Ascending aorta (tissue), 2 donors: ENCODE results near the gene MDFIC2. TPM values are rescaled to one million over a fixed set of nuclear protein-coding genes. Genes with fewer than 3 reads are reported as not detected.

Experiments
- DNase-seq, 2 donors: peaks; one replicate each; pipeline ENCODE4 v3.0.0-alpha.2; 2019; ENCODE audit warnings: low spot score in 2 of 2
- H3K27ac ChIP-seq, 2 donors: fragments of 200-600 bp; sonication (generic); one replicate each; pipeline ENCODE4 v1.5.1; 2016 to 2017; ENCODE audit warnings: mild to moderate bottlenecking in 1 of 2
- H3K27me3 ChIP-seq: fragments of 200-600 bp; sonication (generic); one replicate; pipeline ENCODE4 v1.5.1; 2017
- H3K36me3 ChIP-seq, 2 donors: fragments of 200-600 bp; sonication (generic); one replicate each; pipeline ENCODE4 v1.5.1; 2016
- H3K4me1 ChIP-seq, 2 donors: fragments of 200-600 bp; sonication (generic); one replicate each; pipeline ENCODE4 v1.5.1; 2016 to 2017; ENCODE audit warnings: mild to moderate bottlenecking in 1 of 2
- H3K4me3 ChIP-seq, 2 donors: fragments of 200-600 bp; sonication (generic); one replicate each; pipeline ENCODE4 v1.5.1; 2016 to 2017; ENCODE audit warnings: mild to moderate bottlenecking in 1 of 2
- H3K9me3 ChIP-seq, 2 donors: fragments of 200-600 bp; sonication (generic); one replicate each; pipeline ENCODE4 v1.5.1; 2016
- intact Hi-C: fragments of 100-400 bp; cut with DNase I; formaldehyde crosslinking; loops from one replicate; pipeline ENCODE4 v1.15.1; 2023
- total RNA-seq: library from RNA; depleted of rRNA; stranded (reverse); fragments of >200 nt; gene quantifications from one replicate; pipeline ENCODE4 v1.1.0, GENCODE V29; 2016
- TF ChIP-seq, protein P1 (sequence below), 3 experiments: fragments of 200-600 bp in 2 of 3; fragments of 450-650 bp in 1 of 3; sonication (generic) in 2 of 3; IDR thresholded peaks; one replicate each; pipeline ENCODE4 v1.5.1; 2016 to 2019; ENCODE audit warnings: antibody characterized with exemption in 3 of 3, mild to moderate bottlenecking in 1 of 3, moderate library complexity in 1 of 3

The MDFIC2 gene
- total RNA-seq, 1 donor from 2014 or later: not detected

- no peak overlapping the region for H3K4me3 ChIP-seq
- TF ChIP-seq, protein P1, sequence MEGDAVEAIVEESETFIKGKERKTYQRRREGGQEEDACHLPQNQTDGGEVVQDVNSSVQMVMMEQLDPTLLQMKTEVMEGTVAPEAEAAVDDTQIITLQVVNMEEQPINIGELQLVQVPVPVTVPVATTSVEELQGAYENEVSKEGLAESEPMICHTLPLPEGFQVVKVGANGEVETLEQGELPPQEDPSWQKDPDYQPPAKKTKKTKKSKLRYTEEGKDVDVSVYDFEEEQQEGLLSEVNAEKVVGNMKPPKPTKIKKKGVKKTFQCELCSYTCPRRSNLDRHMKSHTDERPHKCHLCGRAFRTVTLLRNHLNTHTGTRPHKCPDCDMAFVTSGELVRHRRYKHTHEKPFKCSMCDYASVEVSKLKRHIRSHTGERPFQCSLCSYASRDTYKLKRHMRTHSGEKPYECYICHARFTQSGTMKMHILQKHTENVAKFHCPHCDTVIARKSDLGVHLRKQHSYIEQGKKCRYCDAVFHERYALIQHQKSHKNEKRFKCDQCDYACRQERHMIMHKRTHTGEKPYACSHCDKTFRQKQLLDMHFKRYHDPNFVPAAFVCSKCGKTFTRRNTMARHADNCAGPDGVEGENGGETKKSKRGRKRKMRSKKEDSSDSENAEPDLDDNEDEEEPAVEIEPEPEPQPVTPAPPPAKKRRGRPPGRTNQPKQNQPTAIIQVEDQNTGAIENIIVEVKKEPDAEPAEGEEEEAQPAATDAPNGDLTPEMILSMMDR (IDR thresholded peaks at IDR 0.05): no peak
- intact Hi-C loops: no loop called here
- H3K4me1 ChIP-seq: no peaks in the 10 kb centered on the region
- H3K36me3 ChIP-seq: no peaks in the 10 kb centered on the region
- H3K9me3 ChIP-seq: no peaks in the 10 kb centered on the region
- H3K27ac ChIP-seq: no peak overlapping the region
- H3K27me3 ChIP-seq: no peaks in the 10 kb centered on the region
- DNase-seq: no peak
Observed at GRCh38 chr3:70201975-70202374, 110.5 kb downstream of the MDFIC2 start.

- no peak for DNase-seq
- H3K27ac ChIP-seq: no peak overlapping the region
- no peaks in the 10 kb centered on the region for H3K36me3 ChIP-seq
- H3K27me3 ChIP-seq: no peaks in the 10 kb centered on the region
- H3K9me3 ChIP-seq: no peaks in the 10 kb centered on the region
- H3K4me3 ChIP-seq: no peak overlapping the region
- H3K4me1 ChIP-seq: no peaks in the 10 kb centered on the region
- intact Hi-C loops: no loop called here
- TF ChIP-seq, protein P1 (IDR thresholded peaks at IDR 0.05): no peak
Observed at GRCh38 chr3:70189884-70190473, 122.5 kb downstream of the MDFIC2 start.

DNA sequence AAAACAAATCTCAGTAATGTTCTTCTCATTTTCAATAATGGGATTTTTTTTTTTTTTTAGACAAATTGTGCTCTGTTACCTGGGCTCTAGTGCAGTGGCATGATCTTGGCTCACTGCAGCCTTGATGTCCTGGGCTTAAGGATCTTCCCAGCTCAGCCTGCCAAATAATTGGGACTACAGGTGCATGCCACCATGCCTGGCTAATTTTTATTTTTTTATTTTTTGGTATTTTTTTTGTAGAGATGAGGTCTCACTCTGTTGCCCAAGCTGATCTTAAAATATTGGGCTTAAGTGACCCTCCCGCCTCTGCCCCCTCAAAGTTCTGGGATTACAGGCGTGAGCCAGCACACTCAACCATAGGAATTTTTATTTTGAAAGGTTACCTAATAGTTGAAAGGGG, 126.2 kb downstream of the MDFIC2 start:
- DNase-seq: no peak
- TF ChIP-seq, protein P1 (IDR thresholded peaks at IDR 0.05): no peak
- no peak overlapping the region for H3K4me3 ChIP-seq
- H3K4me1 ChIP-seq: no peaks in the 10 kb centered on the region
- intact Hi-C loops: no loop called here
- no peaks in the 10 kb centered on the region for H3K36me3 ChIP-seq
- no peak overlapping the region for H3K27ac ChIP-seq
- H3K9me3 ChIP-seq: no peaks in the 10 kb centered on the region
- no peaks in the 10 kb centered on the region for H3K27me3 ChIP-seq

GRCh38 chr3:70185661-70186060, 126.8 kb downstream of the MDFIC2 start:
- TF ChIP-seq, protein P1 (IDR thresholded peaks at IDR 0.05): no peak
- intact Hi-C loops: no loop called here
- Histone ChIP-seq H3K4me1 (no peaks in the 10 kb centered on the region), H3K27ac (no peak overlapping the region), H3K36me3 (no peaks in the 10 kb centered on the region), H3K4me3 (no peak overlapping the region), H3K27me3 (no peaks in the 10 kb centered on the region), H3K9me3 (no peaks in the 10 kb centered on the region)
- no peak for DNase-seq

DNA sequence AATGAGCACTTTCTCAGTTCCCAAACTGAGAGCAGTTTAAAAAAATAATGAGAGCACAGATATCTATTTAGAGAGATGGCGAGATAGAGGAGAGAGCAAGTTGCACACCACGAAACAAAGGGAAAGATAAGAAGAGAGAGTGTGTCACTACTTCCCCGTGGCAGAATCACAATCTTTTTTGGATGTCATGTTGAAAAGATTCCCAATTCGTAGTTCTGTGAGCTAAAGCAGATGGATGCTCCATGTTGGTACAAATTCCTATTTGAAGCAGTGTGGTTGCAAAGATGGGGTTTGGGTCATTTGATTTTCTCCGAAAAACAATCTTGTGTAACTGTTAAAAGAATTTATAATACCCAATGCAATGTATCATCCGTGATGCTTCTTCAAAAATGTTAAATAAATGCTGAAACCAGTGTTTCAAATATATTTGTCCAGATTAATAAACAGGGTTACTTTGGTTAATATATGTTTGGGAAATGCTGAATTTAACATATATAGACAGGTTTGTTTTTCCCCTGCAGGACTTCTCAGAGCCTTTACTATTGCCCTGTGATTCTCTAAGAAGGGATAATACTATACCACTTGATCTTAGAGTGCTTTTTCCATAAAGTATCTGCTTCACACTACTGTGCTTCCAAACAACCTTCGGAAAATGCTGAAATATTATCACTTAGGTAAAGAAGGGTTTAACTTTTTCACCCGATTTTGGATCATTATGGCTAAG, 128.5 kb downstream of the MDFIC2 start:
- Histone ChIP-seq H3K4me3 (no peak overlapping the region), H3K9me3 (no peaks in the 10 kb centered on the region), H3K27ac (no peak overlapping the region), H3K4me1 (no peaks in the 10 kb centered on the region), H3K27me3 (no peaks in the 10 kb centered on the region), H3K36me3 (no peaks in the 10 kb centered on the region)
- TF ChIP-seq, protein P1 (IDR thresholded peaks at IDR 0.05): no peak
- no peak for DNase-seq
- intact Hi-C loops: no loop called here
